Left lobe of liver (tissue), 2 donors: ENCODE data around the gene ASTN2. TPM values are rescaled to one million over a fixed set of nuclear protein-coding genes. Genes with fewer than 3 reads are reported as not detected.

ENCODE experiments used
- ATAC-seq: fragments of 200-7000 bp; cut with Tn5 transposase; one replicate; pipeline ENCODE4 v1.9.1; 2020; ENCODE audit warnings: mild to moderate bottlenecking, moderate library complexity
- DNase-seq: peaks from one replicate; pipeline ENCODE4 v3.0.0-alpha.2; 2020; ENCODE audit warnings: low spot score
- total RNA-seq: library from RNA; stranded (reverse); gene quantifications from one replicate; pipeline ENCODE4 v1.2.1, GENCODE V29; 2021
- donor health status: DM: no; HTN: no; CAD: no; lungs with moderate emphysema.
- donor health status: DM: no; HTN: yes; CAD: no.

The ASTN2 gene
- total RNA-seq, 1 donor from 2014 or later: 2.9 TPM

- ATAC-seq: no peak
- DNase-seq: no peak
Observed at GRCh38 chr9:116558035-116558434, 856.8 kb downstream of the ASTN2 start.

DNA sequence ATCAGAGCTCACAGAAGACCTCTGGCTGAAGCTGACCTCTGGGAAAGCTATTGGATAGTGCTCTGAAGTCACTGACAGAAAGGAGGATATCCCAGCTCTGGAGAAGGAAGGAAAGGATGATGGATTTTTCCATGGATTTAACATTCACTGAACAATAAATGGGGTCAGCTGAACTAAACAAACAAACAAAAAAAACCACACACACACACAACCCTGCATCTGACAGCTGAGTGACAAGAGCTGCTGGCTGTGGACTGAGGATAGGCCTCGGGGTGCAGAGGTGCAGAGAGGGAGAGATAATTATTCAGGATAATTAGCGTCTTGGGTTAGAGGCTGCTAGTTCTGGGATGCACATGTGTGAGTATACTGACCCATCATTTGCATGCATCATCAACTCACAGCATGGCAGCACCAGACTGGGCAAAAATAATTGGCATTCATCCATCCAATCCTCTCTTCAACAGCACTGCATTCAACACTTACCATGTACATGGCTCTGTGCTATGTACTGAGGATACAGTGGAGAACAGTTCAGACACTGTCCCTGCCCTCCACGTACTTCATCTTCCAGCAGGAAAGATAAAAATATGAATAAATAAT, 859.2 kb downstream of the ASTN2 start:
- ATAC-seq (no peak), DNase-seq (no peak)

GRCh38 chr9:116555119-116555518, 859.7 kb downstream of the ASTN2 start:
- DNase-seq: no peak
- ATAC-seq: no peak

- DNase-seq: no peak
- no peak for ATAC-seq
Observed at GRCh38 chr9:116550696-116551436, 864.0 kb downstream of the ASTN2 start.

DNA sequence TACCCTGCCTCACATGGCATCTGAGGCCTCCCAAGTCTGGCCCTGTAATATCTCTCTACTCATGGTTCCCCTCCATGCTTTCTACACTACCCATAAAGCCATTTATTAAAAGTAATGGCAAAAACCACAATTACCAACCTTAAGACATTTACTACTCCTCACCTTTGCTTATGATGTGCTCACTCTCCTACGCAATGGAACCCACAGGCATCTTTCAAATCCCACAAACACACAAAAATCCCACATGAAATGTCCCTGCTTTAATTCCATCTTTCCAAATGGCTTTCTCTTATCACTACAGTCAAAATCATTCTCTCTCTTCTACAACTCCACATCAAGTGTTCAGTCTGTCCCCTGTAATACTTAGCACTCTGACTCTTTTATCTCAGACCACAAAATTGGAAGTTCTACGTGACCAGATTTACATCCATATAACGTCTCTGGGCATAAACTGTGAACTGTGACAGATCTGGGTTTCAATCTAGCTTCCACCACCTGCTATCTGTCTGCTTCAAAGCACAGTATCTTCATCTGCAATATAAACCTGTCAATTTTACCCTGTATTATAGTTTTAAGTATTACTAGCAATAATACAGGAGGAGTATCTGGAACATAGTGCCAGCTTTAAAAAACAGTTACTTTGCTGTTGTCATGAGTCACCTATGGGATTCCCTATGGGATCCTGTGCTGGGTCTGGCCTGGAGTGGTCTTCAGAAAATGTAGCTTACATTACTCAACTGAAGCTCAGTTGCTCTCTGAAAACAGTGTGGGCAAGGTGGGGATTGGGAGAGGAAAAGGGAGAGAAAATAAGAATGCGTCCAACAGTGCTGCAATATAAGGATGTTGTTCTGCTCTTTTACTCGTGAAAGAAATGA, 864.8 kb downstream of the ASTN2 start:
- DNase-seq (no peak), ATAC-seq (no peak)

GRCh38 chr9:116549061-116549664, 865.7 kb downstream of the ASTN2 start:
- DNase-seq (peak; percentile 92), ATAC-seq (peak; percentile 71)

- ATAC-seq: peak; percentile 78
- peak; percentile 76 for DNase-seq
Observed at GRCh38 chr9:116547729-116548426, 867.0 kb downstream of the ASTN2 start.

- DNase-seq (peak; percentile 62), ATAC-seq (peak; percentile 68)
Observed at GRCh38 chr9:116546711-116547581, 867.9 kb downstream of the ASTN2 start.

- ATAC-seq (no peak), DNase-seq (no peak)
Observed at GRCh38 chr9:116544896-116545295, 870.0 kb downstream of the ASTN2 start.

GRCh38 chr9:116543731-116544400, 871.0 kb downstream of the ASTN2 start:
- DNase-seq (no peak), ATAC-seq (no peak)

DNA sequence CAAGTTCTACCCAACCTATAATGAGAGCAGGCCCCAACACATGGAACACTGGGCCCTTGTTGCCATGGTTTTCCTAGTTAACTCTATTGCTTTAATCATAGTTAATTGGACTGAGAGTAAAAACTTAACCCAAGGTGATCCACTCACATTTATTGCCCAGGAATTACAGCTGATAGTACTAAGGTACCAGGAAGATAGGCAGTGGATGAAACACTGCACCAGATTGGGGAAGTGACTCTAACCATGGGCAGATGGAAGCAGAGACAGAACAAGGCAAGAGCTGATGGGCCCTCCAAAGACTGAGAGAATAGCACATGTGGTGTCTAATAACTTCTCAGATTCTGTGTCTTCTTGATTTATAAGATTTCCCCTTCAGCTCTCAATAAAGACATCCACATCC, 873.5 kb downstream of the ASTN2 start:
- ATAC-seq (no peak), DNase-seq (no peak)

GRCh38 chr9:116539549-116539948, 875.3 kb downstream of the ASTN2 start:
- DNase-seq (no peak), ATAC-seq (no peak)

DNA sequence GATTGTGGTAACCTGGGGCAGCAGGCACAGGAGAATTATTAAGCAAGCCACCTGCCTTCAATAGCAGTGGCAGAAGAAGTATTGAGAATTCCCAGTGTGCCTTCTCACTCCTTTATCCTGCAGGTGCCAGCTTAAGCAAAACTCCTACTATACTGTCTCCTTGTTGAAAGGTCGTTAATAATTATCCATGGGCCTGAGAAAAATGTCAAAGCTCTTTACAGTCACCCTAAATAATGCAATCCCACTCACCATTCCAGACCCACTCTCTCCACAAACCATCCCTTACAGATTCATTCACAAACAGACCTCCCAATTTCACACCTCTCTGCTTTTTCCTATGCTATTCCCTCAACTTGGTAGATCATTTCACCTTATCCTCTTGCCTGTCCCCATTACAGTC, 889.2 kb downstream of the ASTN2 start:
- peak; percentile 33 for ATAC-seq
- no peak for DNase-seq

- ATAC-seq (peak; percentile 74), DNase-seq (no peak)
Observed at GRCh38 chr9:116524778-116525470, 889.9 kb downstream of the ASTN2 start.

DNA sequence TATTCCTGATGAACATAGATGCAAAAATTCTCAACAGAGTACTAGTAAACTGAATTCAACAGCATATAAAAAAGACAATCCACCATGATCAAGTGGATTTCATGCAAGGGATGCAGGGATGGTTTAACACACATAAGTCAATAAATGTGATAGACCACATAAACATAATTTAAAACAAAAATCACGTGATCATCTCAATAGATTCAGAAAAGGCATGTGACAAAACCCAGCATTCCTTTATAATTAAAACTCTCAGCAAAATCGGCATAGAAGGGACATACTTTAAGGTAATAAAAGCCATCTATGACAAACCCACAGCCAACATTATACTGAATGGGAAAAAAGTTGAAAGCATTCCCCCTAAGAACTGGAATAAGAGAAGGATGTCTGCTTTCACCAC, 894.6 kb downstream of the ASTN2 start:
- no peak for ATAC-seq
- no peak for DNase-seq

- ATAC-seq (no peak), DNase-seq (no peak)
Observed at GRCh38 chr9:116516456-116516855, 898.4 kb downstream of the ASTN2 start.

DNA sequence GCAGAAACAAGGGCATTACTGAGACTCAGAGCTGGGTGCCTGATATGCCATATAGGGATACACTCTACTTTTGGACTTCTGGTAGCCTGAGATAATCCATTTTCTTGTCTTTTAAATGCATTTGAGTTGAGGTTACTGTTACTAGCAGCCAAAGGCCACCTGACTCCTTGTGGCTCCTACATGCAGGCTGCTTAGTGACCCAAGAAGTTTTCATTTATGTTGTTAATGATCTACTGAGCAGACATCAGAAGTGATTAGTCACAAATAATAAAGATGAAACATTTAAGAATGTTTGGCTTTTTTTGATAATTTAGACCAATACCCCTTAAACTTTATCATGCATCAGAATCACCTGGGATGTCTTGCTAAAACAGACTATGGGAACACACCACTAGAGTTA, 899.3 kb downstream of the ASTN2 start:
- ATAC-seq: no peak

DNA sequence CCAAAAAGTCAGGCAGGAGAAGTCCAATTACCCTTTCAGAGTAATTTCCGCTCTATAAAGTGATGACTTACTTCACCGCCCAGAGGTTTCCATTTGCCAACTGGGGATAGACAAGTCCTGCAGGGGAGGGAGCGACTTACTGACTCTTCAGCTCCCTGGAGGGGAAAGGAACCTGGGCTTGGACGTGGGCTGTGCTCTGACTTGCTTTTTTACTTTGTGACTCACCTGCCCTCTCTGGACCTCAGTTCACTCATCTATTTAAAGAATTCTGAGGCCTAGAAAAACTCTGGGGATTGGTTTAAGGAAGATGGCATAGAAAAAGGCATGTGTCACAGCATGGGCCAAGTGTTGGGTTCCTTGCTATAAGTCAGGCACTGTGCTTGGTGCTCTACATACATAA, 908.2 kb downstream of the ASTN2 start:
- ATAC-seq: no peak
- no peak for DNase-seq

More for the DNA sequence above, 899.3 kb downstream of the ASTN2 start:
- no peak for DNase-seq
